BJ (cell line): ENCODE results near the gene TMEM222. TPM values are rescaled to one million over a fixed set of nuclear protein-coding genes. Genes with fewer than 3 reads are reported as not detected.

Source experiments
- CTCF ChIA-PET: fragments of 350-600 bp; formaldehyde crosslinking; extraction: SDS; loops from one replicate; lab custom pipeline; 2021; ENCODE audit warnings: antibody characterized with exemption, inconsistent platforms; lab: Yijun Ruan, JAX
- POLR2A ChIA-PET: fragments of 300-600 bp; sonication (Branson Sonifier 250); formaldehyde crosslinking; extraction: SDS; loops from one replicate; lab custom pipeline; 2021; ENCODE audit warnings: antibody characterized with exemption; lab: Charles Lee
- DNase-seq: peaks from one replicate; pipeline ENCODE4 v3.0.0-alpha.2; 2011; ENCODE audit warnings: low read depth
- H3K27me3 ChIP-seq: 2 replicates; pipeline ENCODE4 v1.6.0; 2011; ENCODE audit warnings: low read length; ENCODE audit not compliant: control insufficient read depth, insufficient read depth
- H3K36me3 ChIP-seq: 2 replicates; pipeline ENCODE4 v1.5.1; 2011; ENCODE audit warnings: low read length; ENCODE audit not compliant: control insufficient read depth, insufficient read depth
- H3K4me3 ChIP-seq: 2 replicates; pipeline ENCODE4 v1.5.1; 2011; ENCODE audit warnings: low read depth, mild to moderate bottlenecking, control low read depth, low read length
- CTCF ChIP-seq: IDR thresholded peaks from 2 replicates; pipeline ENCODE4 v1.5.1; 2011; ENCODE audit warnings: low read depth, mild to moderate bottlenecking, control low read depth, inconsistent platforms, low read length, moderate library complexity; ENCODE audit not compliant: insufficient read depth
- polyA plus RNA-seq: library from polyadenylated mRNA; depleted of rRNA; stranded (reverse); fragments of >200 nt; gene quantifications from 2 replicates; pipeline ENCODE4 v1.2.3, GENCODE V29; 2011

The TMEM222 gene
- polyA plus RNA-seq, 1 experiment = 76.2 TPM

- peaks cover 9% of the 10 kb centered on the region for H3K36me3 ChIP-seq
- H3K4me3 ChIP-seq = peak overlapping the region; percentile 56
- no peak for TF ChIP-seq CTCF
- CTCF ChIA-PET = interaction anchor here (0.7 to 6.1 kb wide), 26 partner anchors 8 to 480 kb away, joined by 3 to 118 read pairs (median 6); partner anchors contain the start of genes CD164L2, FCN3, GPR3 and SYTL1
- DNase-seq = no peak
- POLR2A ChIA-PET = interaction anchor here (1.0 kb wide), 1 partner anchor 68 kb away, joined by 5 read pairs; no protein-coding TSS in a partner anchor
- no peaks in the 10 kb centered on the region for H3K27me3 ChIP-seq
These were observed 45.2 kb downstream of the TMEM222 start for GRCh38 chr1:27367160-27367650.

- CTCF ChIA-PET = interaction anchor here (0.8 to 6.1 kb wide), 9 partner anchors 10 to 70 kb away, joined by 3 to 118 read pairs (median 6); partner anchors contain the start of gene CD164L2
These were observed 47.1 kb downstream of the TMEM222 start for GRCh38 chr1:27368869-27369582.

GRCh38 chr1:27372022-27372807 lies 50.3 kb downstream of the TMEM222 start:
- Histone ChIP-seq H3K4me3 (no peak overlapping the region), H3K36me3 (no peaks in the 10 kb centered on the region), H3K27me3 (no peaks in the 10 kb centered on the region; the same call in 1 of the 2 replicates)
- TF ChIP-seq CTCF = no peak
- DNase-seq = no peak
- POLR2A ChIA-PET = no interaction called here
- CTCF ChIA-PET = interaction anchor here (0.6 to 5.0 kb wide), 4 partner anchors 15 to 88 kb away, joined by 3 to 29 read pairs (median 7); no protein-coding TSS in a partner anchor

More at GRCh38 chr1:27368869-27369582, 47.1 kb downstream of the TMEM222 start:
- POLR2A ChIA-PET = no interaction called here
- no peaks in the 10 kb centered on the region for H3K27me3 ChIP-seq
- peak; percentile 35 for TF ChIP-seq CTCF
- no peaks in the 10 kb centered on the region for H3K36me3 ChIP-seq
- no peak overlapping the region for H3K4me3 ChIP-seq
- DNase-seq = no peak

- ChIA-PET CTCF (no interaction called here), POLR2A (no interaction called here)
- TF ChIP-seq CTCF = peak; percentile 31; the same call in 1 of the 2 replicates
- Histone ChIP-seq H3K4me3 (no peak overlapping the region), H3K27me3 (no peaks in the 10 kb centered on the region; the same call in 1 of the 2 replicates), H3K36me3 (no peaks in the 10 kb centered on the region)
- no peak for DNase-seq
These were observed 51.1 kb downstream of the TMEM222 start for GRCh38 chr1:27372808-27373690.
